Keratinocyte (primary cell): ENCODE results near the gene ARID1B.

ENCODE experiments used
- EZH2 ChIP-seq: IDR thresholded peaks from one replicate; pipeline ENCODE4 v1.6.1; 2012; ENCODE audit warnings: inconsistent platforms, mild to moderate bottlenecking, low read length, moderate library complexity
- TF ChIP-seq, protein P1 (sequence below), 3 experiments: IDR thresholded peaks in 1 of 3; conservative IDR thresholded peaks in 1 of 3; optimal IDR thresholded peaks in 1 of 3; 2 replicates in 2 of 3; 3 replicates in 1 of 3; pipeline versions ENCODE3 to v1.5.1; 2011; ENCODE audit warnings: low read length in 3 of 3, mild to moderate bottlenecking in 3 of 3, moderate library complexity in 2 of 3, control low read depth in 1 of 3, inconsistent platforms in 1 of 3; ENCODE audit not compliant: insufficient read depth in 2 of 3; ENCODE audit errors: extremely low read depth in 1 of 3

DNA sequence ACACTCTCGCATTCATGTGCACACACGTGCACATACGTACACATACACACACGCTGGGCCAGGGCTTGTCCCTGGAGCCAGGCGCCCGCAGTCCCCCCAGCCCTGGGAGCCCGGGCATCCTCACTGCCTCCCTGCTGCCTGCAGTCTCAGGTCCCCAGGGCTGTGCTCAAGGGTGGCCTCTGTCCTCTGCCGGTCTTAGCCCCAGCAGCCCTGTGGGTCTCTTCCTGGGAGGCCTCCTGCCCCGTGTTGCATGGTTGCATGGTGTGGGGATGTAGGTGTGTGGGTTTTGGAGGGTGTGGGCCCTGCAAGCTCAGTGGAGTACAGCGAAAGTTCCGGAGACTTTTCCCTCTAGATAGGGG, 444.6 kb downstream of the ARID1B start:
- TF ChIP-seq, protein P1, sequence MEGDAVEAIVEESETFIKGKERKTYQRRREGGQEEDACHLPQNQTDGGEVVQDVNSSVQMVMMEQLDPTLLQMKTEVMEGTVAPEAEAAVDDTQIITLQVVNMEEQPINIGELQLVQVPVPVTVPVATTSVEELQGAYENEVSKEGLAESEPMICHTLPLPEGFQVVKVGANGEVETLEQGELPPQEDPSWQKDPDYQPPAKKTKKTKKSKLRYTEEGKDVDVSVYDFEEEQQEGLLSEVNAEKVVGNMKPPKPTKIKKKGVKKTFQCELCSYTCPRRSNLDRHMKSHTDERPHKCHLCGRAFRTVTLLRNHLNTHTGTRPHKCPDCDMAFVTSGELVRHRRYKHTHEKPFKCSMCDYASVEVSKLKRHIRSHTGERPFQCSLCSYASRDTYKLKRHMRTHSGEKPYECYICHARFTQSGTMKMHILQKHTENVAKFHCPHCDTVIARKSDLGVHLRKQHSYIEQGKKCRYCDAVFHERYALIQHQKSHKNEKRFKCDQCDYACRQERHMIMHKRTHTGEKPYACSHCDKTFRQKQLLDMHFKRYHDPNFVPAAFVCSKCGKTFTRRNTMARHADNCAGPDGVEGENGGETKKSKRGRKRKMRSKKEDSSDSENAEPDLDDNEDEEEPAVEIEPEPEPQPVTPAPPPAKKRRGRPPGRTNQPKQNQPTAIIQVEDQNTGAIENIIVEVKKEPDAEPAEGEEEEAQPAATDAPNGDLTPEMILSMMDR (optimal IDR thresholded peaks at IDR 0.05 in 1 of 3, IDR thresholded peaks at IDR 0.05 in 1 of 3, conservative IDR thresholded peaks at IDR 0.05 in 1 of 3; ENCODE audit: extremely low read depth in 1 of 3, insufficient read depth in 2 of 3, low read length in 3 of 3): no peak
- TF ChIP-seq EZH2: no peak
